Urinary bladder (tissue), 4 donors: Measurements from ENCODE around the gene ARHGAP24. TPM values are rescaled to one million over a fixed set of nuclear protein-coding genes. Genes with fewer than 3 reads are reported as not detected.
"Not testable (repeated sequence)": the region's sequence is repeated elsewhere in the genome, so short reads cannot be mapped to it uniquely, and the experiment has no call there.

Source experiments
- DNase-seq: peaks from one replicate; pipeline ENCODE4 v3.0.0-alpha.2; 2015; ENCODE audit errors: extremely low spot score
- H3K27ac ChIP-seq: one replicate; pipeline ENCODE4 v1.5.1; 2013; ENCODE audit warnings: low read depth, mild to moderate bottlenecking, moderate library complexity
- H3K36me3 ChIP-seq: one replicate; pipeline ENCODE4 v1.6.1; 2013; ENCODE audit warnings: mild to moderate bottlenecking, moderate library complexity; ENCODE audit not compliant: insufficient read depth
- H3K4me1 ChIP-seq: one replicate; pipeline ENCODE4 v1.6.1; 2013; ENCODE audit warnings: mild to moderate bottlenecking, moderate library complexity; ENCODE audit not compliant: insufficient read depth
- H3K4me3 ChIP-seq: one replicate; pipeline ENCODE4 v1.5.1; 2013; ENCODE audit warnings: low read depth, low read length
- WGBS: extraction: QIAGEN DNeasy Blood & Tissue Kit; methylation state at CpG from one replicate; pipeline ENCODE4 v1.1.7; 2013; 5-methylcytosine and 5-hydroxymethylcytosine counted together
- polyA plus RNA-seq: library from polyadenylated mRNA; stranded (reverse); fragments of 200-250 nt; gene quantifications from one replicate; pipeline ENCODE4 v1.2.3, GENCODE V29; 2013
- total RNA-seq: library from RNA; depleted of rRNA; stranded (reverse); fragments of >200 nt; gene quantifications from one replicate; pipeline ENCODE4 v1.2.3, GENCODE V29; 2014
- donor health status: healthy with polysubstance abuse.
- donor health status: healthy.

The ARHGAP24 gene
- total and polyA plus RNA-seq, 2 donors, result 17.5 to 81.0 TPM

- DNase-seq, result no peak
- no peak overlapping the region for H3K4me3 ChIP-seq
- no peaks in the 10 kb centered on the region for H3K4me1 ChIP-seq
- H3K36me3 ChIP-seq, result no peaks in the 10 kb centered on the region
- no peak overlapping the region for H3K27ac ChIP-seq
Measured at GRCh38 chr4:86019906-86020305, 545.0 kb downstream of the ARHGAP24 start.

DNA sequence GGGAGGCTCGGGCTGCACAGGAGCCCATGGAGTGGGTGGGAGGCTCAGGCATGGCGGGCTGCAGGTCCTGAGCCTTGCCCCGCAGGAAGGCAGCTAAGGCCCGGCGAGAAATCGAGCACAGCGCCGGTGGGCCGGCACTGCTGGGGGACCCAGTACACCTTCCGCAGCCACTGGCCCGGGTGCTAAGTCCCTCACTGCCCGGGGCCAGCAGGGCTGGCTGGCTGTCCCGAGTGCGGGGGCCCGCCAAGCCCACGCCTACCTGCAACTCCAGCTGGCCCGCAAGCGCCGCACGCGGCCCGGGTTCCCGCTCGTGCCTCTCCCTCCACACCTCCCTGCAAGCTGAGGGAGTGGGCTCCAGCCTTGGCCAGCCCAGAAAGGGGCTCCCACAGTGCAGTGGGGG, 546.7 kb downstream of the ARHGAP24 start:
- not testable (repeated sequence) for H3K27ac ChIP-seq, H3K4me3 ChIP-seq, H3K36me3 ChIP-seq, DNase-seq, H3K4me1 ChIP-seq
- WGBS, result 97% methylated on average over 24 of the region's 24 CpGs

- Histone ChIP-seq H3K27ac (no peak overlapping the region), H3K4me1 (no peaks in the 10 kb centered on the region), H3K36me3 (no peaks in the 10 kb centered on the region), H3K4me3 (no peak overlapping the region)
- no peak for DNase-seq
- WGBS, result 82% methylated on average over 8 of the region's 8 CpGs
Measured at GRCh38 chr4:86026720-86027119, 551.8 kb downstream of the ARHGAP24 start.

- Histone ChIP-seq H3K27ac (no peak overlapping the region), H3K4me1 (no peaks in the 10 kb centered on the region), H3K36me3 (no peaks in the 10 kb centered on the region), H3K4me3 (no peak overlapping the region)
- 93% methylated on average over 3 of the region's 3 CpGs for WGBS
- DNase-seq, result no peak
Measured at GRCh38 chr4:86031927-86032326, 557.0 kb downstream of the ARHGAP24 start.

- Histone ChIP-seq H3K4me3 (no peak overlapping the region), H3K4me1 (no peaks in the 10 kb centered on the region), H3K36me3 (no peaks in the 10 kb centered on the region), H3K27ac (peak overlapping the region; percentile 3)
- WGBS, result 18% methylated on average over 4 of the region's 4 CpGs
- no peak for DNase-seq
Measured at GRCh38 chr4:86032476-86033022, 557.6 kb downstream of the ARHGAP24 start.

DNA sequence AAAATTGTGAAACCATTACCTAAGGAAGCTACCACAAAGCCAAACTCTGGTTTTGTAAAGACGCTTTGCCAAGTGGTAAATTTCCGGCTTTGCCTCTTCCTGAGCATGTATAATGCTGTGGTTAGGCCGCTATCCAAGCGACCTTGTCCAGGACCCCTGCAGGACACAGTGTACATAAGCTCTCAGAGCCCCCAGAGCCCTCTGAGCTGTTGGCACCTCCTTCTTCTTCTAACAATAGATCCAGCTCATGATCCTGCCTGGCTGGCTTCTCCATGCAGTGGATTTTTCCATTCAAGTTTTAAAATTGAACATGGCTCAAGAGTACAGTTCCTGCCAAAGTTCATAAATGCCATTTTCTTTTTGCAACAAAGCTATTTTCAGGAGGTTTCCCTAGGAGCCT, 558.2 kb downstream of the ARHGAP24 start:
- DNase-seq, result no peak
- Histone ChIP-seq H3K27ac (peak overlapping the region; percentile 50), H3K36me3 (no peaks in the 10 kb centered on the region), H3K4me3 (no peak overlapping the region), H3K4me1 (no peaks in the 10 kb centered on the region)
- 45% methylated on average over 4 of the region's 4 CpGs for WGBS

- no peak for DNase-seq
- WGBS, result 90% methylated on average over 2 of the region's 2 CpGs
- Histone ChIP-seq H3K4me3 (no peak overlapping the region), H3K36me3 (no peaks in the 10 kb centered on the region), H3K27ac (no peak overlapping the region), H3K4me1 (no peaks in the 10 kb centered on the region)
Measured at GRCh38 chr4:86034616-86035015, 559.7 kb downstream of the ARHGAP24 start.

GRCh38 chr4:86035688-86036087, 560.7 kb downstream of the ARHGAP24 start:
- Histone ChIP-seq H3K4me3 (no peak overlapping the region), H3K27ac (no peak overlapping the region), H3K36me3 (no peaks in the 10 kb centered on the region), H3K4me1 (no peaks in the 10 kb centered on the region)
- WGBS, result 95% methylated on average over 1 of the region's 1 CpG
- no peak for DNase-seq

- H3K36me3 ChIP-seq, result no peaks in the 10 kb centered on the region
- H3K4me1 ChIP-seq, result no peaks in the 10 kb centered on the region
- H3K27ac ChIP-seq, result no peak overlapping the region
- 63% methylated on average over 4 of the region's 4 CpGs for WGBS
- no peak for DNase-seq
- no peak overlapping the region for H3K4me3 ChIP-seq
Measured at GRCh38 chr4:86036736-86037135, 561.8 kb downstream of the ARHGAP24 start.

DNA sequence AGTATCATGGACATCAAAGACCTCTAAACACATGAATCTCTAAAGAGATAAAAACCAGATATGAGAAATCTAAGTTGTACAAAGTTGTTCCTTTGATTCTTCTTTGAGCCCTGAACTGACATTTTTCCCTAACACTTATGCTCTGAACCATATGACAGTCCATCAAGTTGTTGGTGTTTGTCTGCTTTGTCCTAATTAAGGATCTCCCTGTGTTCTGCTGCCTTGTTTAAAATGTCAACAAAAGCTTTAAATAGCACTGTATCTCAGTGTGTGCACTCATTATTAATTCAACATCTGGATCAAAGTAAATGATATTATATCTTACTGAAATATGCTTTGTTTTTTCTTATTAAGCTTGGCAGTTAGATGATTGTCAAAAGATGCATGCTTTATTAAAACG, 563.1 kb downstream of the ARHGAP24 start:
- no peak for DNase-seq
- no peak overlapping the region for H3K27ac ChIP-seq
- no peaks in the 10 kb centered on the region for H3K36me3 ChIP-seq
- no peaks in the 10 kb centered on the region for H3K4me1 ChIP-seq
- H3K4me3 ChIP-seq, result no peak overlapping the region
- 87% methylated on average over 1 of the region's 1 CpG for WGBS

GRCh38 chr4:86043755-86044592, 569.0 kb downstream of the ARHGAP24 start:
- WGBS, result 22% methylated on average over 8 of the region's 8 CpGs

DNA sequence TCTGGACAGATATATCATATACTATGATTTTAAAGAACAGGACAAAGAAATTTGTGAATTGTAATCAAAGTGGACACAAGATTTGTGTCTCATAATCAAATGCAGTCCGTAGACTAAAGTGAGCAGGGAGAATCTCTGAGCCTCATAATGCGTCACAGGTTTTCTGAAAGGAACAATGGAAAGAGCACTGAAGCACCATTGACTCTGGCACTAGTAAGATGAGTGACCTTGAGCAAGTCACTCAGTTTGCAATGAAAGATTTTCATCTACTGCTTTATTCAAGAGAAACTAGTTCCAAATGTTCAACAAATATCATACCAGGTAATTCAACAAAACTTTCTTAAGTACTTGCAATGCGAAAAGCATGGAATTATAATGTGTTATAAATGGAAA, 569.6 kb downstream of the ARHGAP24 start:
- no peak for DNase-seq
- Histone ChIP-seq H3K4me3 (no peak overlapping the region), H3K27ac (no peak overlapping the region), H3K36me3 (no peaks in the 10 kb centered on the region), H3K4me1 (no peaks in the 10 kb centered on the region)
- 66% methylated on average over 3 of the region's 3 CpGs for WGBS

More at GRCh38 chr4:86043755-86044592, 569.0 kb downstream of the ARHGAP24 start:
- DNase-seq, result peak; percentile 48
- Histone ChIP-seq H3K4me1 (no peaks in the 10 kb centered on the region), H3K27ac (no peak overlapping the region), H3K4me3 (no peak overlapping the region), H3K36me3 (no peaks in the 10 kb centered on the region)

DNA sequence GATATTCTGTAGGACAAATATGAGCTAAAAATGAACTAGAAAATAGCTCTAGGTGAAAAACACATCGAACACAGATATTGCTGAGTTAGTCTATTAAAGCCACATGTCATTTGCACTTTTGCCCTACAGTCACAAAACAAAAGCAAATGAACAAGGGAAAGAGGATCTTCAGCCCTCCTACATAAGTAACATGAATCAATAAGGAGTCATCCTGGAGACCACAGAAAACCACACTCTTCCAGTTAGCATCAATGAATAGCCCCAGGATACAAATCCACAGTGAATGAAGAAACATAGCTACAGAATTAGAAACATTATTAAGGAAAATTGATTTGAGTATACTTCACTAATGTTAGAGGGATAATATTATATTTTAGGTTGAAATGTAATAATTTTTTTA, 573.5 kb downstream of the ARHGAP24 start:
- DNase-seq, result no peak
- Histone ChIP-seq H3K4me3 (no peak overlapping the region), H3K36me3 (no peaks in the 10 kb centered on the region), H3K4me1 (no peaks in the 10 kb centered on the region), H3K27ac (no peak overlapping the region)
- 79% methylated on average over 1 of the region's 1 CpG for WGBS

DNA sequence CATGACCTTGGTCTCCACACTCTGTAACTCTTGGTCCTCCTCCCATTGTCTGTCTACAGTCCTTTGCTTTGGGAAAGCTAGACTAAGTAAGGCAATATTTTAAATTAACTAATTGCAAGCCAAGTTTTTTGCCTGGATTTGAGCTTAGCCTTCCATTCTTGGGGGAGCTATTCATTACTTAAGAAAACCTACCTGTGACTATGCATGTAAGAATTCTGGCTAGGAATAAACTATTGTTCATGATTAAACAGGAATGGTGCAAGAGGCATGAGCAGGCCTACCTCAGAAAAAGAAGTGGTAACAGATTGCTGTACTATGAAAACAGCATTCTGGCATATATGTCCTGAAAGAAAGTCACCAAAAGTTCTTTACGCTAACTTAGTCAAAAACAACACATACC, 575.5 kb downstream of the ARHGAP24 start:
- no peak for DNase-seq
- 99% methylated on average over 1 of the region's 1 CpG for WGBS

More for the DNA sequence above, 575.5 kb downstream of the ARHGAP24 start:
- no peak overlapping the region for H3K4me3 ChIP-seq
- no peak overlapping the region for H3K27ac ChIP-seq
- no peaks in the 10 kb centered on the region for H3K4me1 ChIP-seq
- H3K36me3 ChIP-seq, result no peaks in the 10 kb centered on the region
